ENCODE measurements around the gene RHOA. TPM values are rescaled to one million over a fixed set of nuclear protein-coding genes. Genes with fewer than 3 reads are reported as not detected.

The RHOA gene
- total RNA-seq, 1 donor from 2014 or later: 574 TPM

DNA sequence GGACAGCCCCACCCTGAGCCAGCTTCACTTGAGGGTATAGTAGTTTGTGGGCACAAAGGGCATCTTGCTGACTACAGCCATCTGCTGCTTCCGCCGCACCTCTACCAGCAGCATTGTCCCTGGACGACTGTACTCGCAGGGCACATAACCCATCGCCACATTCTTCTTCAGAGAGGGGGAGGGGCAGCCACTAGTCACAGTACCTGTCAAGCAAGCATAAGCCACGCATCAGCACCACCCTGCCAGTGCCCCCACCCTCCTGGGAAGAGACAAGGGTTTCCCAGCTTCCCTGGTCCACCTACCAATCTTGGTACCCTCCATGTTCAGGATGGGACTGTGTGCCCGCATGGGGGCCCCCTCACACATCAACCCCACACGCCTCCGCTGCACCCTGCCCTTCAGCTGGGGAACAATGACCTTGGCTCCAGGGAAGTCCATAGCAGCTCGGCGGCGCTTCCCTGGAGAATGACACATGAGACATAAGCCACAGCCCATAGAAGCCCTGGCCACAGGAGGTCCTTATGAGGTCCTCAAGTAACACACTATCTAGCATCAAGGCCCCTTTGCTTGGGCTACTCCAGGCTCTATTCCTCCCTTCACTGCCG lies 5.8 kb upstream of the RHOA start:
- H3K4me3 Mint-ChIP-seq (ENCODE audit: unreplicated experiment): no peak overlapping the region

DNA sequence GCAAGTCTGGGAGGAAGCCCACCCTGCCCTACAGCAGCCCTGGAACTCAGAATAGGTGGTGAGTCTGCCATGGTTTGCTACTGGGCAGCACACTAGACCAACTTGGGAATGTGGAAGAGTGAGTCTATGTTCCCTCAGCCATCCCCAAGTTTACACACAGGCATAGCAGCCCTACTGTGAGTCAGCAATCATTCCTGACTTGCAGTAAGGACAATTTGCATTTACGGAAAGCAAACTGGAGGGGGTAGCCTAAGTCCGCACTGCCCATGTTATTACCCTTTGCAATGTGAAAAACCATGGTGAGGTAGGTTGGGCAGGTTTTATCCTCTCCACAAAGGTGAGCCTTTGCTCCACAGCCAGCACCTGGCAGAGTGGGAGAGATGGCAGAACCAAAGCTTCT lies 5.1 kb upstream of the RHOA start:
- Mint-ChIP-seq H3K9me3 (ENCODE audit: unreplicated experiment) (no peaks in the 10 kb centered on the region), H3K36me3 (ENCODE audit: unreplicated experiment) (peaks cover 10% of the 10 kb centered on the region), H3K4me1 (ENCODE audit: unreplicated experiment) (peaks cover 22% of the 10 kb centered on the region), H3K27ac (ENCODE audit: unreplicated experiment) (peak overlapping the region; percentile 63), H3K27me3 (ENCODE audit: unreplicated experiment) (no peaks in the 10 kb centered on the region), H3K4me3 (ENCODE audit: unreplicated experiment) (no peak overlapping the region)
- DNase-seq (ENCODE audit: extremely low spot score, unreplicated experiment): no peak
- TF ChIP-seq, protein P1, sequence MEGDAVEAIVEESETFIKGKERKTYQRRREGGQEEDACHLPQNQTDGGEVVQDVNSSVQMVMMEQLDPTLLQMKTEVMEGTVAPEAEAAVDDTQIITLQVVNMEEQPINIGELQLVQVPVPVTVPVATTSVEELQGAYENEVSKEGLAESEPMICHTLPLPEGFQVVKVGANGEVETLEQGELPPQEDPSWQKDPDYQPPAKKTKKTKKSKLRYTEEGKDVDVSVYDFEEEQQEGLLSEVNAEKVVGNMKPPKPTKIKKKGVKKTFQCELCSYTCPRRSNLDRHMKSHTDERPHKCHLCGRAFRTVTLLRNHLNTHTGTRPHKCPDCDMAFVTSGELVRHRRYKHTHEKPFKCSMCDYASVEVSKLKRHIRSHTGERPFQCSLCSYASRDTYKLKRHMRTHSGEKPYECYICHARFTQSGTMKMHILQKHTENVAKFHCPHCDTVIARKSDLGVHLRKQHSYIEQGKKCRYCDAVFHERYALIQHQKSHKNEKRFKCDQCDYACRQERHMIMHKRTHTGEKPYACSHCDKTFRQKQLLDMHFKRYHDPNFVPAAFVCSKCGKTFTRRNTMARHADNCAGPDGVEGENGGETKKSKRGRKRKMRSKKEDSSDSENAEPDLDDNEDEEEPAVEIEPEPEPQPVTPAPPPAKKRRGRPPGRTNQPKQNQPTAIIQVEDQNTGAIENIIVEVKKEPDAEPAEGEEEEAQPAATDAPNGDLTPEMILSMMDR (IDR thresholded peaks at IDR 0.05): no peak

More for the DNA sequence above, 5.8 kb upstream of the RHOA start:
- Mint-ChIP-seq H3K4me1 (ENCODE audit: unreplicated experiment) (peaks cover 19% of the 10 kb centered on the region), H3K36me3 (ENCODE audit: unreplicated experiment) (peaks cover 10% of the 10 kb centered on the region), H3K27me3 (ENCODE audit: unreplicated experiment) (no peaks in the 10 kb centered on the region), H3K27ac (ENCODE audit: unreplicated experiment) (peak overlapping the region; percentile 57), H3K9me3 (ENCODE audit: unreplicated experiment) (no peaks in the 10 kb centered on the region)
- TF ChIP-seq, protein P1 (IDR thresholded peaks at IDR 0.05): no peak
- no peak for DNase-seq (ENCODE audit: extremely low spot score, unreplicated experiment)

DNA sequence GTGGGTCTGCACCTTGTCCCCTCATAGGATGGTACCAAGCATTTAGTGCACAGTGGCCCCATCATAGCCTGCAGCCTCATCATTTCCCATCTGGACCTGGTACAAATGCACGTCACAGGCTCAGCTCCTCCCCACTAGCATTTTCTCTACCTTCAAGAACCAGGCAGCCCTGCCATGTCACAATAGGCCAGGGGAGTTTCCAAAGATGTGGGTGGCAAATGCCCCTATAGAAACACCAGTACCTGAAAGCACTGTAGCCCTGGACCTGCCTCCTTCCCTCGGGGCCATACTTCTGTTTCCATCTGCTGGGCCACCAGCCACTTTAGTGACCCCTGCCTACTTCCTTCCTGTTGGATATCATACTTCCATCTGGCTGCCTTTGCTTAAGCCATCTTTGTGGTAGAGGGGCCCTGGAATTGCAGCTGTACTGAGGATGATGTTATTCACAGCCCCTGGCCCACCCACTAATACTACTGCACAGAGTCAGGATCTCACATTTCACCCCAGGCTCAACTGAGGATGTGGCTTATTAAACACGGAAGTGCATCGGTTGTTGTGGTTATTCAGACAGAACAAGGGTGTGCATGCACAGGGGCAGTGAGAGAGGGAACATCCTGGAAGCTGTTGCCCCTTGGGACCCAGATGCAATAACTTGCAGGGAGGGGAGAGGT lies 4.3 kb upstream of the RHOA start:
- H3K4me1 Mint-ChIP-seq (ENCODE audit: unreplicated experiment): peaks cover 22% of the 10 kb centered on the region
- TF ChIP-seq, protein P1 (IDR thresholded peaks at IDR 0.05): no peak
- no peaks in the 10 kb centered on the region for H3K9me3 Mint-ChIP-seq (ENCODE audit: unreplicated experiment)
- H3K27ac Mint-ChIP-seq (ENCODE audit: unreplicated experiment): peak overlapping the region; percentile 63
- H3K27me3 Mint-ChIP-seq (ENCODE audit: unreplicated experiment): no peaks in the 10 kb centered on the region
- H3K4me3 Mint-ChIP-seq (ENCODE audit: unreplicated experiment): no peak overlapping the region
- no peak for DNase-seq (ENCODE audit: extremely low spot score, unreplicated experiment)
- H3K36me3 Mint-ChIP-seq (ENCODE audit: unreplicated experiment): peaks cover 10% of the 10 kb centered on the region

DNA sequence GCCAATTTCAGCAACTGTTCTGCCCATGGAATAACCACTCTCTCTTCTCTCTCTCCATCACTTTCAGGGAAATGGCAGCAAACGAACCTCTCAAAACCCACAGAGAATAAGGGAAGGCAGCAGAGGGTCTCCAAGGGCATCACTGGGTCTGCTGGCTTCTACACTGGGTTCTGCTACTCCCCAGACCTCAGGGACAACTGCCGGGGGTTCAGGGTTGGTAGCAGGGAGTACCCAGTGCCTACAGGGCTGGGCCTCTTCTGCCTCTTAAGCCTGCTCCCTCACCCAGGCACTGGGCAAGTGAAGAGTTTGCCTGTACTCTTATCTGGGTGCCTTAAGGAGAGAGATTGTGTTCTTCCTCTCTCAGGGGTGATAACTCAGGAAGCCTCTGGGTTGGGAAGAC lies 3.0 kb upstream of the RHOA start:
- TF ChIP-seq, protein P1 (IDR thresholded peaks at IDR 0.05): no peak
- Mint-ChIP-seq H3K4me3 (ENCODE audit: unreplicated experiment) (no peak overlapping the region), H3K27me3 (ENCODE audit: unreplicated experiment) (no peaks in the 10 kb centered on the region), H3K27ac (ENCODE audit: unreplicated experiment) (peak overlapping the region; percentile 40), H3K36me3 (ENCODE audit: unreplicated experiment) (peaks cover 12% of the 10 kb centered on the region), H3K9me3 (ENCODE audit: unreplicated experiment) (no peaks in the 10 kb centered on the region), H3K4me1 (ENCODE audit: unreplicated experiment) (peaks cover 29% of the 10 kb centered on the region)
- DNase-seq (ENCODE audit: extremely low spot score, unreplicated experiment): no peak

DNA sequence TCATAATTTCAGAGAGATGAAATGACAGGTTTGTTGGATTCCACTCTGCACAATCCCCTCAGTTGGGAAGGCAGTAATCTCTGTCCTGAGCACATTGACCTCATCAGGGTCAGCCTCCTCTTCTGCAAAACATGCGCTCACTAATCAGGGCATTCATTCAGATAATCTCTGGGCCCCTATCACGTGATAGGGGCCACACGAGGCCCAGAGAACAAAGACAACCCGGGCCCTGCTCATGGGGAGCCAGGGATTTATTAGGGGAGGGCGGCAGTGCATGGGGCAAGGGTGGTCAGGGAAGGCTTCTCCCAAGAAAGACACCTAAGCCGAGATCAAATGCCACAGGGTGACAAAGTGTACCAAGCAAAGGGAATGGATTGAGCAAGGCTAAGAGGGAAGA lies 1.6 kb upstream of the RHOA start:
- Mint-ChIP-seq H3K9me3 (ENCODE audit: unreplicated experiment) (no peaks in the 10 kb centered on the region), H3K27ac (ENCODE audit: unreplicated experiment) (peak overlapping the region; percentile 93), H3K36me3 (ENCODE audit: unreplicated experiment) (peaks cover 9% of the 10 kb centered on the region), H3K27me3 (ENCODE audit: unreplicated experiment) (no peaks in the 10 kb centered on the region), H3K4me1 (ENCODE audit: unreplicated experiment) (peaks cover 39% of the 10 kb centered on the region), H3K4me3 (ENCODE audit: unreplicated experiment) (peak overlapping the region; percentile 90)
- no peak for DNase-seq (ENCODE audit: extremely low spot score, unreplicated experiment)
- TF ChIP-seq, protein P1 (IDR thresholded peaks at IDR 0.05): no peak

Data from osteocyte (in vitro differentiated cells).